Measurements from ENCODE around the gene LRP1B.

DNA sequence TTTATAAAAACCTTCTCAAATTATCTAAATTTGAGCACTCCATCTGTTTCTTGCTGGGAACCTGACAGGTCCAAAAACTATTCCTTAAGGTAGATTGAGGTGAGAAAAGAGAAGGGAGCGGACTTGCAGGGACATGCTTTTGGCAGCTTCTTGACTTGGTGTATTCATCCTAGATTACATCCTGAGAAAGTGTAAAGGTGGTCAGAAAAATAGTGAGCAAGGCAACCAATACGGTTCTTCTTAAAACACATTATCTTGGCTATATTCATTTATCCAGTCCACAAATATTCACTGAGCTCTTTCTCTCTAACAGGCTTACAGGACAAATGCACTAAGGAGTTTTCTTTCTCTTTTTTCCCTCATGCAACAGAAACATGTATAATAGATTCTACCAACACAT lies 230.0 kb downstream of the LRP1B start:
- TF ChIP-seq POLR2A (IDR thresholded peaks at IDR 0.05): no peak
- TF ChIP-seq, protein P1, sequence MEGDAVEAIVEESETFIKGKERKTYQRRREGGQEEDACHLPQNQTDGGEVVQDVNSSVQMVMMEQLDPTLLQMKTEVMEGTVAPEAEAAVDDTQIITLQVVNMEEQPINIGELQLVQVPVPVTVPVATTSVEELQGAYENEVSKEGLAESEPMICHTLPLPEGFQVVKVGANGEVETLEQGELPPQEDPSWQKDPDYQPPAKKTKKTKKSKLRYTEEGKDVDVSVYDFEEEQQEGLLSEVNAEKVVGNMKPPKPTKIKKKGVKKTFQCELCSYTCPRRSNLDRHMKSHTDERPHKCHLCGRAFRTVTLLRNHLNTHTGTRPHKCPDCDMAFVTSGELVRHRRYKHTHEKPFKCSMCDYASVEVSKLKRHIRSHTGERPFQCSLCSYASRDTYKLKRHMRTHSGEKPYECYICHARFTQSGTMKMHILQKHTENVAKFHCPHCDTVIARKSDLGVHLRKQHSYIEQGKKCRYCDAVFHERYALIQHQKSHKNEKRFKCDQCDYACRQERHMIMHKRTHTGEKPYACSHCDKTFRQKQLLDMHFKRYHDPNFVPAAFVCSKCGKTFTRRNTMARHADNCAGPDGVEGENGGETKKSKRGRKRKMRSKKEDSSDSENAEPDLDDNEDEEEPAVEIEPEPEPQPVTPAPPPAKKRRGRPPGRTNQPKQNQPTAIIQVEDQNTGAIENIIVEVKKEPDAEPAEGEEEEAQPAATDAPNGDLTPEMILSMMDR (IDR thresholded peaks at IDR 0.05 in 4 of 5, conservative IDR thresholded peaks at IDR 0.05 in 1 of 5): no peak
